ENCODE results near the gene ZNF777.

ZNF777 gene

GRCh38 chr7:149477494-149478443, 16.9 kb upstream of the ZNF777 start:
- in situ Hi-C loops (cut with HindIII; ENCODE audit: low sequenced_read_pairs): no loop called here
- DNase-seq (ENCODE audit: low read depth): no peak
- TF ChIP-seq, protein P1, sequence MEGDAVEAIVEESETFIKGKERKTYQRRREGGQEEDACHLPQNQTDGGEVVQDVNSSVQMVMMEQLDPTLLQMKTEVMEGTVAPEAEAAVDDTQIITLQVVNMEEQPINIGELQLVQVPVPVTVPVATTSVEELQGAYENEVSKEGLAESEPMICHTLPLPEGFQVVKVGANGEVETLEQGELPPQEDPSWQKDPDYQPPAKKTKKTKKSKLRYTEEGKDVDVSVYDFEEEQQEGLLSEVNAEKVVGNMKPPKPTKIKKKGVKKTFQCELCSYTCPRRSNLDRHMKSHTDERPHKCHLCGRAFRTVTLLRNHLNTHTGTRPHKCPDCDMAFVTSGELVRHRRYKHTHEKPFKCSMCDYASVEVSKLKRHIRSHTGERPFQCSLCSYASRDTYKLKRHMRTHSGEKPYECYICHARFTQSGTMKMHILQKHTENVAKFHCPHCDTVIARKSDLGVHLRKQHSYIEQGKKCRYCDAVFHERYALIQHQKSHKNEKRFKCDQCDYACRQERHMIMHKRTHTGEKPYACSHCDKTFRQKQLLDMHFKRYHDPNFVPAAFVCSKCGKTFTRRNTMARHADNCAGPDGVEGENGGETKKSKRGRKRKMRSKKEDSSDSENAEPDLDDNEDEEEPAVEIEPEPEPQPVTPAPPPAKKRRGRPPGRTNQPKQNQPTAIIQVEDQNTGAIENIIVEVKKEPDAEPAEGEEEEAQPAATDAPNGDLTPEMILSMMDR (IDR thresholded peaks at IDR 0.05; ENCODE audit: low read depth, low read length, missing control alignments): no peak
- H3K4me3 ChIP-seq (ENCODE audit: low read depth, low read length): no peak overlapping the region

DNA sequence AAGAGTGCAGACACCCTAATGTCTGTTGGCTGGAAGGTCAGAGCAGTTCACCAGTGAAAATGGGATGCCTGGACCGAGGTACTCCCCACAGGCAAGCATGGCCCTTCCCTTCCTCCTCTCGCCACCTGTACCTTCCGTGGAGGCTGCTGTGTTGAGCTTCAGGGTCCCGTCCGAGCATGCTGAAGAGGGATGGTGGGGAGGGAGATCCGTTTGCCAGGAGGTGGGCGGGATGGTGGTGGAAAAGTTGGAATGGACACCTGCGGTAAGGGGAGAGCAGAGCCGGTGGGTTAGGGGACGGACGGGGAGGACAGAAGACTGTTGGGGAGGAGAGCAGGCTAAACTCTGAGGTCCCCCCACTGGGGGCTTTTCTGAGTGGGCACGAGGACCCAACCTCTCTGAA, 15.9 kb upstream of the ZNF777 start:
- TF ChIP-seq, protein P1 (IDR thresholded peaks at IDR 0.05; ENCODE audit: low read depth, low read length, missing control alignments): no peak
- in situ Hi-C loops (cut with HindIII; ENCODE audit: low sequenced_read_pairs): no loop called here
- no peak for DNase-seq (ENCODE audit: low read depth)
- no peak overlapping the region for H3K4me3 ChIP-seq (ENCODE audit: low read depth, low read length)

DNA sequence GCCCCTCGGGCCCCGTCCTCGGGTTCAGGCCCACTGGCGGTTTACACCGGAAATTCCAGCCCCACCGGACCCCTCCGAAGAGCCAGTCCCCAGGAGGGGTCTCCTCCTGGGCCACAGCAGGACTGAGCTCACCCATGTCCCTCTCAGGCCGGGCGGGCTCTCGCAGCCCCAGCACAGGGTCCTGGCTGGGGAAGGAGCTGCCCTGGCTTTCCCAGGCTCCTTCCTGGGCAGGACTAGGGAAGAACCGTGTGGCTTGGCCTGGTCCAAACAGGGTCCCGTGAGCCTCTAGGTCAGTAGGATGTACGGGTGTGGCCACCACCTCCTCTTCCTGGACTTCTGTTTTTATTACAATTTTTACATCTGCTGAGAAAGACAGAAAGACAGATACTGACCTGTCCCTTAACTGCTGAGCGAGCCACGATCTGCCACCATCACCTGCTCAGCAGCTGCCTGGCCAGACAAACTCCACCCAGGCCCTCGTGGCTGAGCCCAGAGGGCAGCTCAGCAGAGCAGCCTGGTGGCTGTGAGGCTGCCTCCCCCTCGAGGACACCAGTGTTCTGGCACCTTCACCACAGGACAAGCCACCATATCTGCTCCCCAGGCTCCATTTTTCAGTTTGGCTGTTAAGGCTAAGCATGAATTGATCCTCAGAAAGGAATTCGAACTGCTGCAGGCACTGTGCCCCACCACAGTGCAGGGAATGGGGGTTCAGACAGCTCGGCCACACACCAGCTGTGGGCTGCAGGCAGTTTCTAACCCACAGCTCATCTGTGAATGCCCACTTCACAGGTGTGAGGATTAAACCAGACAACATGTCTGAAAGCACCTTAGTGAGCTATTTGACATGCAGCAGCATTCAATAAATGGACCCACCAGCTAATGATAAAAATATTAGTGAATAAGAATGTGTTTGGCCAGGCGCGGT, 14.5 kb upstream of the ZNF777 start:
- in situ Hi-C loops (cut with HindIII; ENCODE audit: low sequenced_read_pairs): no loop called here
- H3K4me3 ChIP-seq (ENCODE audit: low read depth, low read length): no peak overlapping the region
- TF ChIP-seq, protein P1 (IDR thresholded peaks at IDR 0.05; ENCODE audit: low read depth, low read length, missing control alignments): no peak
- DNase-seq (ENCODE audit: low read depth): no peak

- TF ChIP-seq, protein P1 (IDR thresholded peaks at IDR 0.05; ENCODE audit: low read depth, low read length, missing control alignments): no peak
- DNase-seq (ENCODE audit: low read depth): no peak
- in situ Hi-C loops (cut with HindIII; ENCODE audit: low sequenced_read_pairs): no loop called here
- no peak overlapping the region for H3K4me3 ChIP-seq (ENCODE audit: low read depth, low read length)
These were observed 13.7 kb upstream of the ZNF777 start for GRCh38 chr7:149474309-149475120.

DNA sequence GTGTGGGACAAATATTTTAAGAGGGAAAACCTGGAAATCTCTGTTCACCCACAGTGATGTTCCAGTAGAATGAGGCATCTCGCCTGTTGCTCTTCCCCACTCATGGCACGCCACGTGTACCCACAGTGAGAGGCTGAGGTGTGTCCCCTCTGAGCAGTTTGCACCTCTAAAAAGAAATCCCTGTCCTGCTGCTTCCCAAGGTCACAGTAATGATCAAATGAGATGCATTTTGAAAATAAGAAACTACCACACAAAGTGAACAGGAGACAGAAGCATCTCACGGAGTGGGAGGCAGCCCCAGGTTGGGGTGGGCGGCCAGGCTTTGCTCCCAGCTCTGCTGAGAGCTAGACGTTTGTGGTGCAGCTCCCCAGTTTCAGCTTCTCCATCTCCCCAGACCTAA, 12.4 kb upstream of the ZNF777 start:
- DNase-seq (ENCODE audit: low read depth): no peak
- H3K4me3 ChIP-seq (ENCODE audit: low read depth, low read length): no peak overlapping the region
- TF ChIP-seq, protein P1 (IDR thresholded peaks at IDR 0.05; ENCODE audit: low read depth, low read length, missing control alignments): no peak
- in situ Hi-C loops (cut with HindIII; ENCODE audit: low sequenced_read_pairs): no loop called here
